Glomerular visceral epithelial cell (primary cell): ENCODE results near the gene GLIPR2.
"Not testable (repeated sequence)": the region's sequence is repeated elsewhere in the genome, so short reads cannot be mapped to it uniquely, and the experiment has no call there.

Experiments used
- DNase-seq: peaks from one replicate; pipeline ENCODE4 v3.0.0-alpha.2; 2016; ENCODE audit errors: extremely low spot score

GLIPR2 gene

GRCh38 chr9:36144309-36145232 is 8.0 kb downstream of the GLIPR2 start:
- no peak for DNase-seq

- no peak for DNase-seq
These were observed 9.4 kb downstream of the GLIPR2 start for GRCh38 chr9:36145970-36146369.

- no peak for DNase-seq
These were observed 10.1 kb downstream of the GLIPR2 start for GRCh38 chr9:36146651-36147050.

- DNase-seq, result no peak
These were observed 11.1 kb downstream of the GLIPR2 start for GRCh38 chr9:36147441-36148175.

- DNase-seq, result peak; percentile 100
These were observed 11.9 kb downstream of the GLIPR2 start for GRCh38 chr9:36148311-36149051.

- DNase-seq, result peak; percentile 87
These were observed 12.7 kb downstream of the GLIPR2 start for GRCh38 chr9:36149197-36149596.

GRCh38 chr9:36150574-36151315 is 14.2 kb downstream of the GLIPR2 start:
- DNase-seq, result no peak

- peak; percentile 88 for DNase-seq
These were observed 15.0 kb downstream of the GLIPR2 start for GRCh38 chr9:36151316-36152210.

GRCh38 chr9:36152741-36153438 is 16.4 kb downstream of the GLIPR2 start:
- DNase-seq, result no peak

- no peak for DNase-seq
These were observed 17.2 kb downstream of the GLIPR2 start for GRCh38 chr9:36153746-36154145.

GRCh38 chr9:36154331-36154952 is 17.9 kb downstream of the GLIPR2 start:
- DNase-seq, result peak; percentile 78

- DNase-seq, result no peak
These were observed 19.6 kb downstream of the GLIPR2 start for GRCh38 chr9:36156116-36156515.

GRCh38 chr9:36158122-36158521 is 21.6 kb downstream of the GLIPR2 start:
- DNase-seq, result no peak

GRCh38 chr9:36158917-36159316 is 22.4 kb downstream of the GLIPR2 start:
- no peak for DNase-seq

GRCh38 chr9:36159509-36159908 is 23.0 kb downstream of the GLIPR2 start:
- not testable (repeated sequence) for DNase-seq

- DNase-seq, result not testable (repeated sequence)
These were observed 23.6 kb downstream of the GLIPR2 start for GRCh38 chr9:36160126-36160525.

- DNase-seq, result no peak
These were observed 24.7 kb downstream of the GLIPR2 start for GRCh38 chr9:36161187-36161586.

- no peak for DNase-seq
These were observed 25.7 kb downstream of the GLIPR2 start for GRCh38 chr9:36162211-36162738.
